BJ (cell line): Measurements from ENCODE around the gene SDK1. TPM values are rescaled to one million over a fixed set of nuclear protein-coding genes. Genes with fewer than 3 reads are reported as not detected.

Source experiments
- CTCF ChIA-PET: fragments of 350-600 bp; formaldehyde crosslinking; extraction: SDS; loops from one replicate; lab custom pipeline; 2021; ENCODE audit warnings: antibody characterized with exemption, inconsistent platforms; lab: Yijun Ruan, JAX
- POLR2A ChIA-PET: fragments of 300-600 bp; sonication (Branson Sonifier 250); formaldehyde crosslinking; extraction: SDS; loops from one replicate; lab custom pipeline; 2021; ENCODE audit warnings: antibody characterized with exemption; lab: Charles Lee
- DNase-seq: peaks from one replicate; pipeline ENCODE4 v3.0.0-alpha.2; 2011; ENCODE audit warnings: low read depth
- H3K27me3 ChIP-seq: 2 replicates; pipeline ENCODE4 v1.6.0; 2011; ENCODE audit warnings: low read length; ENCODE audit not compliant: control insufficient read depth, insufficient read depth
- H3K36me3 ChIP-seq: 2 replicates; pipeline ENCODE4 v1.5.1; 2011; ENCODE audit warnings: low read length; ENCODE audit not compliant: control insufficient read depth, insufficient read depth
- H3K4me3 ChIP-seq: 2 replicates; pipeline ENCODE4 v1.5.1; 2011; ENCODE audit warnings: low read depth, mild to moderate bottlenecking, control low read depth, low read length
- CTCF ChIP-seq: IDR thresholded peaks from 2 replicates; pipeline ENCODE4 v1.5.1; 2011; ENCODE audit warnings: low read depth, mild to moderate bottlenecking, control low read depth, inconsistent platforms, low read length, moderate library complexity; ENCODE audit not compliant: insufficient read depth
- polyA plus RNA-seq: library from polyadenylated mRNA; depleted of rRNA; stranded (reverse); fragments of >200 nt; gene quantifications from 2 replicates; pipeline ENCODE4 v1.2.3, GENCODE V29; 2011

SDK1 gene
- polyA plus RNA-seq, 1 experiment: 0.01 TPM

DNA sequence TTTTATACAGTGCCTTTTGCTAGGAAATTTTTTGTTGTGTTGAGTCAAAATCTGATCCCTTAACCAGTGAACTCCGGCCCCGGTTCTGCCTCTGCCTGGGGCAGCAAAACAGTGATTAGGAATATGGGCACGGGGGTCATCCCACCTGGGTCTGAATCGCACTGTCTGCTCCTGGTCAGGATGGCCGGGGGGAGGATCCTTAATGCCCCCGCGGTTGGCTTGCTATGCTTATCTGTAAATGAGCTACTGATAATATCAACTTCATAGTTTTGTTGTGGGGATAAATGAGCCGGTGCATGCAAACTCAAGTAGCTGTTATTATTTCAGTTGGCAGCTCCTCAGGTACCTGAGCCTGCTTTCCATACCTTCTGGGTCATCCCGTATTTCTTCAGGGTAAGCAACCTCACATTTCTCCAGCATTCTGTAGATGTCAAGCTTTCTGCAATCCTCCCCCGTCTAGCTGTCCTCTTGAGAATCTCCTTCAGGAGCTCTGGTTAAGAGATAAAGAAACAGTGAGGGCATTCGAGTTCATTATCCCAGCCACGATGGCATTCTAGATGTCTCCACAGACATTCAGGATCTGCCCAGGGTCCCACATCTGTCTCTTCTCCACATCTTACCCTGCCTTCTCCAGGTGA lies 592.2 kb downstream of the SDK1 start:
- Histone ChIP-seq H3K4me3 (no peak overlapping the region), H3K36me3 (no peaks in the 10 kb centered on the region), H3K27me3 (no peaks in the 10 kb centered on the region)
- no peak for DNase-seq
- CTCF ChIA-PET: no interaction called here
- POLR2A ChIA-PET: no interaction called here
- TF ChIP-seq CTCF: no peak

DNA sequence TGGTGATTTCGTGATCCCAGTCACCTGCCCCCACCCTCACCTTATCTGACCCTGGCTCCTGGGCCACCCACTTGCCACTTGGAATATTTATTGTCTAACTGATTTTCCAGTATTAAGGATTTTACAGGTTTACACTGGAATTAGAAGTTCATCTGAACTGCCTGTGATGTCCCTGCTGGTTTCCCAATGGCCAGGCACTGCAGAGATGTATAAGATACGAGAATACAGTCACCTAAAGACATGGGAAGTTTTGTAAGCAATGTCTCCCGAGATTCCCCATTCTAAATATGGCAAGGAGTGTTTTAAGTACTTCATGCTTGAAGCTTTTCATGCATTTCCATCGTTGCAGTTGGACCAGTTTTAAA lies 592.7 kb downstream of the SDK1 start:
- no peaks in the 10 kb centered on the region for H3K27me3 ChIP-seq
- CTCF ChIA-PET: no interaction called here
- no peak for TF ChIP-seq CTCF
- DNase-seq: no peak
- H3K36me3 ChIP-seq: no peaks in the 10 kb centered on the region
- H3K4me3 ChIP-seq: no peak overlapping the region
- POLR2A ChIA-PET: no interaction called here

DNA sequence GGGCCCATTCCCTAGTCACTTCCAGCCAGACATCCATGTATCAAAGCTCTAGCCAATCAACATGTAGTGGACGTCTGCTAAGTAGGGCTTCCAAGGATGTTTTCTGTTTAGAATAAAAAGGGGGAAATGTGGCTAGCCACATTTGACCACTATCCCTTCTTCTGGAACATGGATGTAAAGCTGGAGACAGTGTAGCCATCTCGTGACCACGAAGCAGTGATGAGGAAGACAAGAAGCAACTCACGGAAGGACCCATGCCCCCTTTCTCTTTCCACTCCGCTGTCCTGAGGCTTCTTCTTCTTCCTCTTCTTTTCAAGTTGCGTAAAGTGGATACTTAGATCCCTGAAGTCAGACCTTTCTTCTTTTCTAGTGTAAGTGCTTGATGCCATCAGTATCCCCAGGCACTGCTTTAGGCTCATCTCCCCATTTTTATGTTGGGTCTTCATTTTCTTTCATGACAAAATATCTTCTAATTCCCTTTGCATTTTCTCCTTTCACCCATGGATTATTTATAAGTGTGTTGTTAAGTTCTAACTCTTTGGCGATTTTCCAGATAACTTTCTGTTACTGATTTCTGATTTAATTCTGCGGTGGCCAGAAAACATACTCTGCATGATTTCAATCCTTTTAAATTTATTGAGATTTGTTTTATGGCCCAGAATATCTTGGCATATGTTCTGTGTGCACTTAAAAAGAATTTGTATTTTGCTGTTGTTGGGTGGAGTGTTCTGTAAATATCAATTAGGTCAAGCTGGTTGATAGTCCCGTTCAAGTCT lies 594.5 kb downstream of the SDK1 start:
- DNase-seq: no peak
- POLR2A ChIA-PET: no interaction called here
- TF ChIP-seq CTCF: no peak
- H3K27me3 ChIP-seq: no peaks in the 10 kb centered on the region
- no peaks in the 10 kb centered on the region for H3K36me3 ChIP-seq
- CTCF ChIA-PET: no interaction called here
- no peak overlapping the region for H3K4me3 ChIP-seq

DNA sequence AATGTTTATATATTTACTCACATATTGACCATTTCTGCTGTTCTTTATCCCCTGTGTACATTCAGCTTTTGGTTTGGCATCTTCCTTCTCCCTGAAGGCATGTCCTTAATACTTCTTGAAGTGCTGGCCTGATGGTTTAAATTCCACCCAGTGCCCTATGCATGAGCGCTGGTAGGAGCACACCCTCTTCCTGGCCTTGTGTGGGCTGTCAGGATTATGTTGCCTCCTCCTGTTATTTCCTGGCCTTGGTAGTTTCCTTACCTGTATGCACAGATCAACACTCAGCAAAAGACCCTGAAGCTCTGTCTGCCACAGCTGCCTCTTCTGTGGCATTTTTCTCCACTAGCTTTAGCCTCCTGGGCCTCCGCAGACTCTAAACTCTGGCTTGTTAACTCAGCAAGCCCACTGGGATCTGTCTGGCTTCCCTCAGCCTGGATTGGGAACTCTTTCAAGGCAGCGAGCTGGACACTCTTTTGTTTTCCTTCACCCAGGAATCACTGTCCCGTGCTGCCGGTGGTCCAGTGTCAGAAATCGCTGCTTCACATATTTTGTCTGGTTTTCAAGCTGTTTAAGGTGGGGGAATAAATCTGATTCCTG lies 595.2 kb downstream of the SDK1 start:
- no peak for TF ChIP-seq CTCF
- ChIA-PET CTCF (no interaction called here), POLR2A (no interaction called here)
- H3K4me3 ChIP-seq: no peak overlapping the region
- DNase-seq: no peak
- no peaks in the 10 kb centered on the region for H3K36me3 ChIP-seq
- no peaks in the 10 kb centered on the region for H3K27me3 ChIP-seq
